WTC11 (cell line): Measurements from ENCODE around the gene CSK.

Source experiments
- CREB1 ChIP-seq: sonication (generic); formaldehyde crosslinking; IDR thresholded peaks from 2 replicates; pipeline ENCODE4 v1.8.0; 2023; ENCODE audit warnings: mild to moderate bottlenecking, missing genetic modification reagents
- SP1 ChIP-seq: sonication (generic); formaldehyde crosslinking; conservative IDR thresholded peaks from 2 replicates; pipeline ENCODE4 v1.8.1; 2022; ENCODE audit warnings: missing genetic modification reagents

DNA sequence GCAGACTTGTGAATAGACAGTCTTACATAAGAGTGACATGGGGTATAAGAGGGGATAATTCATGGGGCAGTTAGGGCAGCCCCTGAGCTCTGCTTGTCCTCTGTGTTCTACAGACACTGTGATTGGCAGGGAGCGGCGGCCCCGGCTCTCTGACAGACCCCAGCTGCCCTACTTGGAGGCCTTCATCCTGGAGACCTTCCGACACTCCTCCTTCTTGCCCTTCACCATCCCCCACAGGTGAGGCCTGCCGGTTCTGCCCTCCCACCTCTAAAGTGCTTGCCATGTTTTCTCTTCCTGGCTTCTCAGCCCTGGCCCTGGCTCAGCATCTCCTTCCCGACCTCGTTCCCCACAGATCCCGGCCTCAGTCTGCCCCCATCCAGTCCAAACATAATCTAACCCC, 29.9 kb upstream of the CSK start:
- no peak for TF ChIP-seq SP1 (CRISPR knock-in tag)
- TF ChIP-seq CREB1 (CRISPR knock-in tag), result no peak
